SK-N-MC (cell line): ENCODE data around the gene GALNT14.

Source experiments
- EZH2 ChIP-seq: fragments of 200-600 bp; sonication (generic); IDR thresholded peaks from one replicate; pipeline ENCODE4 v1.6.1; 2017; ENCODE audit warnings: antibody characterized with exemption
- FOXP2 ChIP-seq: optimal IDR thresholded peaks from 2 replicates; pipeline ENCODE3; 2011; ENCODE audit warnings: mild to moderate bottlenecking, moderate library complexity; ENCODE audit not compliant: insufficient read depth; ENCODE audit errors: extremely low read length, control extremely low read depth
- POLR2AphosphoS5 ChIP-seq: IDR thresholded peaks from 2 replicates; pipeline ENCODE4 v1.6.1; 2012; ENCODE audit warnings: mild to moderate bottlenecking, low read depth, low read length, borderline replicate concordance

- TF ChIP-seq POLR2AphosphoS5 (no peak), EZH2 (no peak), FOXP2 (no peak)
Measured at GRCh38 chr2:30986231-30986580, 152.0 kb downstream of the GALNT14 start.
